CD14-positive monocyte (primary cell): ENCODE data around the gene LOXHD1. TPM values are rescaled to one million over a fixed set of nuclear protein-coding genes. Genes with fewer than 3 reads are reported as not detected.

Experiments used
- DNase-seq, 3 donors: peaks; one replicate each; pipeline ENCODE4 v3.0.0-alpha.2; 2011 to 2022
- H2AFZ ChIP-seq: 2 replicates; pipeline ENCODE4 v1.6.0; 2012; ENCODE audit warnings: mild to moderate bottlenecking, low read depth, low read length, inconsistent platforms; ENCODE audit not compliant: insufficient read depth, poor library complexity, severe bottlenecking
- H3K27ac ChIP-seq, 2 donors: 1 replicate in 1 of 2; 2 replicates in 1 of 2; pipeline ENCODE4 v1.5.1; 2012 to 2013; ENCODE audit warnings: low read length in 2 of 2, control low read depth in 1 of 2, inconsistent platforms in 1 of 2, low read depth in 1 of 2, mild to moderate bottlenecking in 1 of 2
- H3K27me3 ChIP-seq, 2 donors: one replicate each; pipeline versions ENCODE4 v1.6.0 to v1.6.1; 2011 to 2013; ENCODE audit warnings: low read length in 2 of 2; ENCODE audit not compliant: control insufficient read depth in 2 of 2, insufficient read depth in 2 of 2
- H3K36me3 ChIP-seq, 2 donors: replicated peaks in 1 of 2; 1 replicate in 1 of 2; 2 replicates in 1 of 2; pipeline versions ENCODE4 v1.5.1 to v1.6.1; 2012 to 2013; ENCODE audit warnings: low read length in 2 of 2, control low read depth in 1 of 2, inconsistent platforms in 1 of 2, mild to moderate bottlenecking in 1 of 2; ENCODE audit not compliant: insufficient read depth in 2 of 2, control insufficient read depth in 1 of 2
- H3K4me1 ChIP-seq, 2 donors: 1 replicate in 1 of 2; 2 replicates in 1 of 2; pipeline versions ENCODE4 v1.5.1 to v1.6.1; 2012 to 2013; ENCODE audit warnings: low read length in 2 of 2, control low read depth in 1 of 2, inconsistent platforms in 1 of 2, mild to moderate bottlenecking in 1 of 2, moderate library complexity in 1 of 2; ENCODE audit not compliant: insufficient read depth in 2 of 2, control insufficient read depth in 1 of 2
- H3K4me2 ChIP-seq: replicated peaks from 2 replicates; pipeline ENCODE3; 2012; ENCODE audit warnings: low read length, moderate library complexity, mild to moderate bottlenecking; ENCODE audit not compliant: poor library complexity, severe bottlenecking; ENCODE audit errors: extremely low read depth
- H3K4me3 ChIP-seq, 3 experiments: fragments of 200-600 bp in 1 of 3; sonication (generic) in 1 of 3; replicated peaks in 1 of 3; 1 replicate in 2 of 3; 2 replicates in 1 of 3; pipeline ENCODE4 v1.5.1; 2011 to 2013; ENCODE audit warnings: low read length in 3 of 3, mild to moderate bottlenecking in 3 of 3, control low read depth in 2 of 3, low read depth in 2 of 3, inconsistent platforms in 1 of 3, moderate library complexity in 1 of 3
- H3K79me2 ChIP-seq: 2 replicates; pipeline ENCODE4 v1.6.0; 2012; ENCODE audit warnings: mild to moderate bottlenecking, control low read depth, inconsistent platforms, low read length, moderate library complexity; ENCODE audit not compliant: insufficient read depth
- H3K9ac ChIP-seq: 2 replicates; pipeline ENCODE4 v1.6.0; 2017; ENCODE audit warnings: low read length, mild to moderate bottlenecking; ENCODE audit not compliant: insufficient read depth, poor library complexity, severe bottlenecking
- H3K9me3 ChIP-seq, 2 donors: replicated peaks in 1 of 2; 1 replicate in 1 of 2; 2 replicates in 1 of 2; pipeline versions ENCODE4 v1.5.1 to v1.6.1; 2012 to 2013; ENCODE audit warnings: low read length in 2 of 2, control low read depth in 1 of 2; ENCODE audit not compliant: control insufficient read depth in 1 of 2, insufficient read depth in 1 of 2
- H4K20me1 ChIP-seq: 2 replicates; pipeline ENCODE4 v1.6.0; 2012; ENCODE audit warnings: mild to moderate bottlenecking, low read length, control low read depth, moderate library complexity; ENCODE audit not compliant: insufficient read depth
- H3K27ac Mint-ChIP-seq, 7 donors: one replicate each; pipeline ENCODE4 v1.8.0; 2020; ENCODE audit warnings: mild to moderate bottlenecking in 7 of 7, mixed read lengths in 7 of 7, moderate library complexity in 6 of 7, inconsistent platforms in 2 of 7
- H3K27me3 Mint-ChIP-seq, 3 donors: one replicate each; pipeline ENCODE4 v1.8.0; 2021 to 2022; ENCODE audit warnings: low read depth in 3 of 3, mild to moderate bottlenecking in 3 of 3, mixed read lengths in 3 of 3, moderate library complexity in 3 of 3, inconsistent platforms in 1 of 3
- H3K36me3 Mint-ChIP-seq, 2 donors: one replicate each; pipeline ENCODE4 v1.8.0; 2020; ENCODE audit warnings: mixed read lengths in 2 of 2, inconsistent platforms in 1 of 2, mild to moderate bottlenecking in 1 of 2
- H3K4me1 Mint-ChIP-seq: one replicate; pipeline ENCODE4 v1.8.0; 2020; ENCODE audit warnings: mild to moderate bottlenecking, mixed read lengths
- H3K4me3 Mint-ChIP-seq, 2 donors: one replicate each; pipeline ENCODE4 v1.8.0; 2020; ENCODE audit warnings: mild to moderate bottlenecking in 2 of 2, mixed read lengths in 2 of 2, moderate library complexity in 1 of 2
- H3K9me3 Mint-ChIP-seq, 7 donors: one replicate each; pipeline ENCODE4 v1.8.0; 2020 to 2022; ENCODE audit warnings: mixed read lengths in 7 of 7, mild to moderate bottlenecking in 6 of 7, moderate library complexity in 6 of 7, inconsistent platforms in 2 of 7
- CTCF ChIP-seq: fragments of 200-600 bp; IDR thresholded peaks from one replicate; pipeline ENCODE4 v1.8.0; 2022; ENCODE audit warnings: antibody characterized with exemption, mild to moderate bottlenecking
- WGBS: methylation state at CpG from one replicate; pipeline ENCODE4 v1.1.5; 2013; ENCODE audit warnings: missing lambda C conversion rate; ENCODE audit not compliant: insufficient coverage; 5-methylcytosine and 5-hydroxymethylcytosine counted together
- intact Hi-C, 2 donors: fragments of 100-400 bp; cut with micrococcal nuclease; formaldehyde crosslinking; loops; one replicate each; pipeline versions ENCODE4 v1.15.0 to v1.15.1; 2023
- polyA plus RNA-seq, 3 donors: library from polyadenylated mRNA; depleted of rRNA in 1 of 3; unstranded in 2 of 3; stranded (reverse) in 1 of 3; fragments of 300-500 nt in 2 of 3; fragments of >200 nt in 1 of 3; fragmentation: Illumina TruSeq in 2 of 3; gene quantifications; 1 replicate in 2 of 3; 2 replicates in 1 of 3; pipeline ENCODE4 v1.2.3, GENCODE V29; 2012 to 2021

Gene LOXHD1
- polyA plus RNA-seq, 3 donors: 0.33 to 10.9 (median 0.61) TPM

GRCh38 chr18:46447792-46448191 is 209.2 kb downstream of the LOXHD1 start:
- Histone ChIP-seq H3K9me3 (peaks cover 0 to 5% of the 10 kb centered on the region in 2 donors), H3K4me1 (no peaks in the 10 kb centered on the region), H3K4me3 (no peak overlapping the region), H3K4me2 (no peak overlapping the region), H3K27ac (no peak overlapping the region), H2AFZ (no peak overlapping the region), H3K79me2 (no peaks in the 10 kb centered on the region), H4K20me1 (no peaks in the 10 kb centered on the region), H3K9ac (no peak overlapping the region), H3K36me3 (no peaks in the 10 kb centered on the region), H3K27me3 (no peaks in the 10 kb centered on the region)
- H3K36me3 Mint-ChIP-seq: no peaks in the 10 kb centered on the region
- TF ChIP-seq CTCF: no peak
- H3K27me3 Mint-ChIP-seq: peaks cover 0 to 9% (median 5%) of the 10 kb centered on the region in 3 donors
- no peak overlapping the region for H3K4me3 Mint-ChIP-seq
- intact Hi-C loops: no loop called here
- peaks cover 2 to 25% (median 7%) of the 10 kb centered on the region in 7 donors for H3K9me3 Mint-ChIP-seq
- H3K27ac Mint-ChIP-seq: no peak overlapping the region
- 95% methylated on average over 4 of the region's 5 CpGs for WGBS
- H3K4me1 Mint-ChIP-seq: no peaks in the 10 kb centered on the region
- DNase-seq: no peak

GRCh38 chr18:46447323-46447722 is 209.7 kb downstream of the LOXHD1 start:
- H4K20me1 ChIP-seq: no peaks in the 10 kb centered on the region
- H3K9ac ChIP-seq: no peak overlapping the region
- Mint-ChIP-seq H3K27ac (no peak overlapping the region), H3K27me3 (peaks cover 0 to 9% (median 5%) of the 10 kb centered on the region in 3 donors), H3K4me1 (no peaks in the 10 kb centered on the region), H3K36me3 (no peaks in the 10 kb centered on the region), H3K4me3 (no peak overlapping the region), H3K9me3 (peaks cover 2 to 25% (median 6%) of the 10 kb centered on the region in 7 donors)
- no peak overlapping the region for H3K4me2 ChIP-seq
- H3K79me2 ChIP-seq: no peaks in the 10 kb centered on the region
- no peaks in the 10 kb centered on the region for H3K4me1 ChIP-seq
- intact Hi-C loops: no loop called here
- H3K36me3 ChIP-seq: no peaks in the 10 kb centered on the region
- no peak for TF ChIP-seq CTCF
- no peak overlapping the region for H3K27ac ChIP-seq
- WGBS: no CpG with 5 or more reads among the region's 4 CpGs
- H3K9me3 ChIP-seq: peaks cover 0 to 5% of the 10 kb centered on the region in 2 donors
- H3K27me3 ChIP-seq: no peaks in the 10 kb centered on the region
- no peak overlapping the region for H3K4me3 ChIP-seq
- DNase-seq: no peak
- H2AFZ ChIP-seq: no peak overlapping the region
